ENCODE measurements around the gene CCDC82. TPM values are rescaled to one million over a fixed set of nuclear protein-coding genes. Genes with fewer than 3 reads are reported as not detected.

CCDC82 gene
- total and polyA plus RNA-seq, 2 of the 4 experiments (the other 2 are of a cell fraction) = 4.1 to 9.4 TPM

- peak overlapping the region; percentile 90 for H3K14ac ChIP-seq (replicated peaks; ENCODE audit: low read depth, low read length)
- peak overlapping the region; percentile 97 for H3K4ac ChIP-seq (ENCODE audit: low read depth, low read length)
- BruUV-seq (replicated peaks) = no TSS peak
- peak; percentile 69 for ATAC-seq (ENCODE audit: low read depth)
- H4K8ac ChIP-seq (ENCODE audit: low read depth in 2 of 2, low read length in 2 of 2) = peak overlapping the region; percentile 90 to 92
- H3K79me1 ChIP-seq (ENCODE audit: low read depth in 1 of 2, low read length in 2 of 2) = peaks cover 33 to 87% of the 10 kb centered on the region in 2 experiments
- H3K9me1 ChIP-seq (ENCODE audit: insufficient read depth, low read length) = peaks cover 22% of the 10 kb centered on the region
- H4K91ac ChIP-seq (ENCODE audit: insufficient read depth, low read depth, low read length) = peak overlapping the region; percentile 98
- H2BK20ac ChIP-seq (ENCODE audit: low read depth, low read length) = peak overlapping the region; percentile 96
- H3K36me3 ChIP-seq (ENCODE audit: control insufficient read depth, insufficient read depth, low read length) = peaks cover 6% of the 10 kb centered on the region
- H2BK120ac ChIP-seq (ENCODE audit: low read depth, low read length) = peak overlapping the region; percentile 98
- peak overlapping the region; percentile 49 for H3K4me2 ChIP-seq (ENCODE audit: low read depth, low read length)
- peak overlapping the region; percentile 95 for H2BK5ac ChIP-seq (ENCODE audit: low read depth, low read length, poor library complexity, severe bottlenecking)
- H2AK9ac ChIP-seq (replicated peaks; ENCODE audit: low read depth, low read length, poor library complexity) = peak overlapping the region; percentile 75
- no CpG with 5 or more reads among the region's 4 CpGs for WGBS, 2 experiments (ENCODE audit: extremely low coverage in 2 of 2, insufficient read length in 1 of 2)
- peak overlapping the region; percentile 94 for H3K18ac ChIP-seq (ENCODE audit: low read depth, low read length)
- POLR2A ChIA-PET (ENCODE audit: unreplicated experiment) = no interaction called here
- CTCF ChIA-PET = interaction anchor here (1.0 kb wide), 1 partner anchor 114 kb away, joined by 3 read pairs; no protein-coding TSS in a partner anchor
- peak overlapping the region; percentile 95 for H4K5ac ChIP-seq (ENCODE audit: low read depth, low read length)
- peak overlapping the region; percentile 95 for H3K23ac ChIP-seq (ENCODE audit: low read depth, low read length)
- dilution Hi-C loops (cut with HindIII; ENCODE audit: low sequenced_read_pairs, unreplicated experiment) (no loop called here), in situ Hi-C loops (cut with MboI; ENCODE audit: low sequenced_read_pairs) (no loop called here), intact Hi-C loops (cut with micrococcal nuclease) (no loop called here)
- no peaks in the 10 kb centered on the region for H3K27me3 ChIP-seq (ENCODE audit: control insufficient read depth, insufficient read depth, low read length)
- H3K4me3 ChIP-seq (ENCODE audit: insufficient read depth, low read depth, low read length) = no peak overlapping the region
- H3K4me1 ChIP-seq (ENCODE audit: control insufficient read depth, insufficient read depth, low read length) = peaks cover 31% of the 10 kb centered on the region
- no peak for TF ChIP-seq CHD1 (IDR thresholded peaks at IDR 0.05; ENCODE audit: low read depth, low read length)
- no peak for TF ChIP-seq RFX5 (IDR thresholded peaks at IDR 0.05; ENCODE audit: low read depth, low read length)
- TF ChIP-seq BHLHE40 (IDR thresholded peaks at IDR 0.05; ENCODE audit: low read depth, low read length) = peak; percentile 27; the same call in 1 of the 2 replicates
- TF ChIP-seq NFE2L2 (IDR thresholded peaks at IDR 0.05; ENCODE audit: low read depth, low read length) = no peak
- no peak for TF ChIP-seq CTCF (conservative IDR thresholded peaks at IDR 0.05; ENCODE audit: low read depth, low read length)
- TF ChIP-seq USF2 (IDR thresholded peaks at IDR 0.05; ENCODE audit: low read depth, low read length) = no peak
- no peak for TF ChIP-seq ELK1 (IDR thresholded peaks at IDR 0.05; ENCODE audit: borderline replicate concordance, low read depth, low read length)
- H2AK5ac ChIP-seq (ENCODE audit: low read depth, low read length) = peak overlapping the region; percentile 95
- peak overlapping the region; percentile 54; the same call in 1 of the 2 replicates for H3K9ac ChIP-seq (ENCODE audit: low read depth, low read length)
- peak overlapping the region; percentile 90 for H3K56ac ChIP-seq (ENCODE audit: extremely low read depth, insufficient read depth, low read length)
- H3K27ac ChIP-seq (ENCODE audit: insufficient read depth, low read length) = peak overlapping the region; percentile 94
- peak overlapping the region; percentile 68 for H2AFZ ChIP-seq (replicated peaks; ENCODE audit: low read length, poor library complexity)
- H2BK15ac ChIP-seq (ENCODE audit: low read depth, low read length) = peak overlapping the region; percentile 89; the same call in 2 of the 3 replicates
- H4K20me1 ChIP-seq (ENCODE audit: insufficient read depth, low read length) = no peaks in the 10 kb centered on the region
- peak; percentile 72 for DNase-seq
- no peaks in the 10 kb centered on the region for H3K9me3 ChIP-seq (ENCODE audit: control insufficient read depth, insufficient read depth, low read length)
Observed at GRCh38 chr11:96314326-96315020, 75.2 kb downstream of the CCDC82 start.

Data from IMR-90 (cell line).